ENCODE data around the gene PUM1.

DNA sequence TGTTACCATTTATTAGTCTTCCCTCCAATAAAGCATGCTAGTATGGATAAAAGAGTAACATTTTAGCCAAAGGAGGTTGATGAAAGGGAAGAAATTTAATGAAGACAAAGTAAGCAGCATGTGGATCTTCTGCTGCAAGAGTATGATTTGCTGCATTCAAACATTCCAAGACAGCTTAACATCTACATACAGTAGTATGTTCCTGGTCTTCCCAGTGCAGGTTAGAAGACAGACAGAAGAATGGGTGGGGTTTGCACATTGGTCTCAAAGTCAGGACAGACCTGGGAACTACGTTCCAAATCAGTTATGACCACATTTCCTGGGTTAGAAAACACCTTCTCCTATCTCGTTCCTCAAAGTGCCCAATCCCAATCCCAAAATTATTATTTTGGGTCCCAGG, 43.3 kb downstream of the PUM1 start:
- no peak for TF ChIP-seq EZH2 (IDR thresholded peaks at IDR 0.05; ENCODE audit: insufficient read depth, low read length)
- no peak for TF ChIP-seq CTCF (IDR thresholded peaks at IDR 0.05; ENCODE audit: insufficient read depth, low read depth, low read length)

Measured in astrocyte (in vitro differentiated cells and primary cell).